ENCODE data around the gene TESMIN. TPM values are rescaled to one million over a fixed set of nuclear protein-coding genes. Genes with fewer than 3 reads are reported as not detected.

Gene TESMIN
- total RNA-seq, 2 experiments from 2014 or later: 7.8 to 8.1 TPM

DNA sequence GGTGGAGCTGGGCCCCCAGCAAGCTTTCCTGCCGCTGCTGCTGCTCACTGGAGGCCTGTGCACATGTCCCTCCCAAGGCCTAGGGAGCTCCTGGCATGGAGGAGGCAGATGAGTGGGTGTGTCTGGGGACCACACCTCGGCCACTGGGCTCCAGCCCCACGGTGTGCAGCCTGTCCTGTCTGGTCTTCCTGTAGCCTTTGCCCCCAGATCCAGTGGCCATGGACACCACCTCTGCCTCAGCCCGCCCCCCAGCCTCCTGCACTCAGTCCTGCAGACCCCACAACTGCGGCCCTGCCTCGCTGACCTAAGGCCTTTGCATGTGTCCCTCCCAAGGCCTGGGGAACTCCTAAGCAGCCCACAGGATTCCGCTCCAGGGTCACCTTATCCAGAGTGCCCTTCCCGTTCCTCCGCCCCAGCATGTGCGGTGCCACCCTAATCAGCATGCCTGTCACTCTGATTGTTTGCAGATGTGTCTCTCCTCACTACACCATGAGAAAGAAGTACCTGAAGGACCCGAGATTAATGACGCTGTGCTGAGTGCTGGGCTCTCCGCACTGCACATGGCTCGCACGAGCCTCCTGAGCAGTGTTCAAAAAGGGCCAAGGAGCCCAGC is 58.3 kb downstream of the TESMIN start:
- H3K27me3 Mint-ChIP-seq: peaks cover 37% of the 10 kb centered on the region
- H3K36me3 Mint-ChIP-seq (ENCODE audit: low read depth): no peaks in the 10 kb centered on the region
- no peaks in the 10 kb centered on the region for H3K9me3 Mint-ChIP-seq
- H3K27ac Mint-ChIP-seq: no peak overlapping the region
- CTCF ChIA-PET: interaction anchor here (0.9 kb wide), 1 partner anchor 12 kb away, joined by 3 read pairs; no protein-coding TSS in a partner anchor
- no peak overlapping the region for H3K4me3 Mint-ChIP-seq
- POLR2A ChIA-PET: no interaction called here
- no peak for DNase-seq
- peaks cover 20% of the 10 kb centered on the region for H3K4me1 Mint-ChIP-seq

DNA sequence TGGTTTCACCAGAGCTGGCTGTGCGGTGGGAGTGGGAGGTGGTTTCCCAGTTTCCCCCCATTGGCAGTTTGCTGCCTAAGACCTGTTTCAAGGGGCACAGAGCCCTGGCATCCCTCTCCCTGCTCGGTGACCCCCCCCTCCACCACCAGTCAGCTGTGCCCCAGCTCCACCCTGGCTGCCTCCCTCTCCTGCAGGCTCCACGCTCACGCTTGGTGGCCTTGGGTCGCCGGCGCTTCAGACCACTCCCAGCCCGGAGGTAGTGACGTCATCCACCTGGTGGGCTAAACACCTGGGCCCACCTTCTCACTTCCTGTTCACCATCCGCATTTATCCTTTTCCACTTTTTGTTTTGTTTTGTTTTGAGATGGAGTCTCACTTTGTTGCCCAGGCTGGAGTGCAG is 59.2 kb downstream of the TESMIN start:
- POLR2A ChIA-PET: no interaction called here
- DNase-seq: no peak
- CTCF ChIA-PET: interaction anchor here (0.9 to 1.7 kb wide), 2 partner anchors 12 to 21 kb away, joined by 3 to 5 read pairs; no protein-coding TSS in a partner anchor

DNA sequence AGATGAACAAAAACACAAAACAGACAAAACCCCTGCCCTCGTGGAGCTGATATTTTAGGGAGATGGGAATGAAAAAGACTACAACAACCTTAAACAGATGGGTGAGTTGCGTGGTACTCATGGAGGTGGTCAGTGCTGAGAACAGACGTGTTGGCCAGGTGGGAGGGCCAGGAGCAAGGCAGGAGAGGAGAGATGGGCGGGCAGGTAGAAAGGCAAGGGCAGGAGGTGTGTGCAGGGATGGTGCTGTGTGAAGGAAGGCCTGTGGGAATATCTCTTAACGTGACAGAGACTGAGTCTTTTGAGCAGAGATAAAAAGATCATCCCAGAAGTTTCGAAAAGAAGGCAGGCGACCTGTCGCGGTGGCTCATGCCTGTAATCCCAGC is 59.9 kb downstream of the TESMIN start:
- peaks cover 43% of the 10 kb centered on the region for H3K27me3 Mint-ChIP-seq
- no peaks in the 10 kb centered on the region for H3K9me3 Mint-ChIP-seq
- H3K27ac Mint-ChIP-seq: no peak overlapping the region
- no peaks in the 10 kb centered on the region for H3K36me3 Mint-ChIP-seq (ENCODE audit: low read depth)
- CTCF ChIA-PET: interaction anchor here (0.5 to 1.7 kb wide), 3 partner anchors 15 to 555 kb away, joined by 3 to 5 read pairs (median 5); no protein-coding TSS in a partner anchor
- DNase-seq: no peak
- H3K4me1 Mint-ChIP-seq: peaks cover 20% of the 10 kb centered on the region
- no peak overlapping the region for H3K4me3 Mint-ChIP-seq
- POLR2A ChIA-PET: no interaction called here

More for the DNA sequence above, 59.2 kb downstream of the TESMIN start:
- no peak overlapping the region for H3K27ac Mint-ChIP-seq
- no peak overlapping the region for H3K4me3 Mint-ChIP-seq
- H3K27me3 Mint-ChIP-seq: peaks cover 40% of the 10 kb centered on the region
- H3K9me3 Mint-ChIP-seq: no peaks in the 10 kb centered on the region
- H3K36me3 Mint-ChIP-seq (ENCODE audit: low read depth): no peaks in the 10 kb centered on the region
- H3K4me1 Mint-ChIP-seq: peaks cover 20% of the 10 kb centered on the region

DNA sequence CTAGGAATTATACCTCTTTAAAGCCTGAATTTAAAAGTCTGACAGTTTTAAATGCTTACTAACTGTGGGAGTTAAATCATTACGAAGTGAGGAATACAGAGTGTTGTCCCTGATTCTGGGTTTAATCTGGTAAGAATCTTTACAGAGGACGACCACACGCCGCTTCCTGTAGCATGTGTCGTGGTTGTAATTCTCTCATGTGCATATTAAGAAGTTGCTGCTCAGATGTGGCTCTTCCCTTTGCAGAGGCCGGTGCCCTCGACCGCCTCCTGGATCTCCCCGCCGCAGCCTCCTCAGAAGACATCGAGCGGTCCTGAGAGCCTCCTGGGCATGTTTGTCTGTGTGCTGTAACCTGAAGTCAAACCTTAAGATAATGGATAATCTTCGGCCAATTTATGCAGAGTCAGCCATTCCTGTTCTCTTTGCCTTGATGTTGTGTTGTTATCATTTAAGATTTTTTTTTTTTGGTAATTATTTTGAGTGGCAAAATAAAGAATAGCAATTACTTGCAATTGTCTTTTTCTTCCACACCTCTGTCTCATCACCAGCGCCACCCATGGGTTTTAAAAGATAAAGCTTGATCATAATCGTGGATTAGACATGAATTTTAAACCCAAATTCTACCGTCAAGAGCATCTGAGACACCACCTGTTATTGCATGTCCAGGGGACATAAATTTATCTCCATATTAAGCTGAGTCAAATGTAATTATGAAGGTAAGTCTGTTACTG is 60.5 kb downstream of the TESMIN start:
- Mint-ChIP-seq H3K36me3 (ENCODE audit: low read depth) (no peaks in the 10 kb centered on the region), H3K4me1 (peaks cover 20% of the 10 kb centered on the region), H3K9me3 (no peaks in the 10 kb centered on the region), H3K27me3 (peaks cover 48% of the 10 kb centered on the region), H3K4me3 (no peak overlapping the region), H3K27ac (no peak overlapping the region)
- peak; percentile 59 for DNase-seq
- CTCF ChIA-PET: interaction anchor here (0.5 to 1.7 kb wide), 4 partner anchors 15 to 1690 kb away, joined by 3 to 5 read pairs (median 4); no protein-coding TSS in a partner anchor
- POLR2A ChIA-PET: no interaction called here

DNA sequence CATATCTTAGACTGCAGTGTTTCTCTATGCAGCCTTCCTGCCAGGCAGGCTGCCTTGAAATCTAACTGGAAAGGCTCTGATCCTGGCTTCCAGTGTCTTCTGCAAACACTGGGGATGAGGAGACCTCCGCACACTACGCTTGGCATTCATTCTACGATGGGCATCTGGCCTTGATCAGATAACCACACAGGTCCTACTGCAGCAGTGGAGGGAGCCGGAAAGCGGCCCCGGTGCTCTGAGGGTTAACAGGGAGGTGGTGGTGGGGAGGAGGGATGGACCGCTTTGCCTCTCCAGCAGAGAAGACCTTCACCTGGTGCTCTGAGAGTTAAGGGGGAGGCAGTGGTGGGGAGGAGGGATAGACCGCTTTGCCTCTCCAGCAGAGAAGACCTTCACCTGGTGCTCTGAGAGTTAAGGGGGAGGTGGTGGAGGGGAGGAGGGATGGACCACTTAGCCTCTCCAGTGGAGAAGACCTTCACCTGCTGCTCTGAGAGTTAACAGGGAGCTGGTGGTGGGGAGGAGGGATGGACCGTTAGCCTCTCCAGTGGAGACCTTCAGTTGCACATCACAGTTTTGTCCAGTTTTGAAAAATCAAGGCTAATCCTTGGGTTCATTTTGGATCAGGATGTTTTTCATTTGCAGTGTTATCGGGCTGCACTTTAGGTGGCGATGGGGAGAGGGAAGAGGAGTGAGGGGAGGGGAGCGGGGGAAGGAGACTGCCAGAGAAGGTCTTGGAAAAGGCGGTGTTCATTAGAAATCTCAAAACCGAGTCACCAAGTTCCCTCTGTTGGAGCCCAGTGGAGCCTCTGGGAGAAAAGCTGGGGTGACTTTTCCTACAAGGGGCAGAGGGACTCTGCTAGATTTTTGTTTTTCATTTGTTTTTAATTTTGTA is 61.3 kb downstream of the TESMIN start:
- DNase-seq: no peak
- no peaks in the 10 kb centered on the region for H3K36me3 Mint-ChIP-seq (ENCODE audit: low read depth)
- no peaks in the 10 kb centered on the region for H3K9me3 Mint-ChIP-seq
- H3K4me3 Mint-ChIP-seq: no peak overlapping the region
- H3K27ac Mint-ChIP-seq: peak overlapping the region; percentile 37
- peaks cover 49% of the 10 kb centered on the region for H3K27me3 Mint-ChIP-seq
- H3K4me1 Mint-ChIP-seq: peaks cover 20% of the 10 kb centered on the region
- CTCF ChIA-PET: interaction anchor here (0.6 kb wide), 1 partner anchor 1691 kb away, joined by 3 read pairs; no protein-coding TSS in a partner anchor
- POLR2A ChIA-PET: no interaction called here

DNA sequence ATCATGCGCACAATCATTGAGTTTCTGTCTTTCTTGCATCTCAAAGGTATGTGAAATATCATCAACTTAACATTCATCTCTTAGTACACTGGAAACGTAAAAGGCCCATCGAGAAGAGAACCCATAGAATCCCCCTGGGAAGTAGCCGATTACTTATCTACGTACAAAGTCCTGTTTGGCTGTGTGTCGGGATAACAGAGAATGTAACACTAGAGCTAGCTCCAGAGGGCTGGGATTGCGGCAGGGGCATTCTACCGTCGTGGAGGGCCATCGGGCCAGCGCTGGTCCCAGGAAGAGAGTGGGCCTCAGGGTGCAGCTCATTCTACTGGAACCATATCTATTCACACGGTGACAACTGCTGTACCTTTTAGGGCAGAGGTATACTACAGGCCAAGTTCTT is 62.4 kb downstream of the TESMIN start:
- Mint-ChIP-seq H3K36me3 (ENCODE audit: low read depth) (no peaks in the 10 kb centered on the region), H3K4me3 (no peak overlapping the region), H3K4me1 (peaks cover 20% of the 10 kb centered on the region), H3K27ac (no peak overlapping the region), H3K27me3 (peaks cover 46% of the 10 kb centered on the region), H3K9me3 (no peaks in the 10 kb centered on the region)
- POLR2A ChIA-PET: no interaction called here
- DNase-seq: no peak
- CTCF ChIA-PET: no interaction called here

DNA sequence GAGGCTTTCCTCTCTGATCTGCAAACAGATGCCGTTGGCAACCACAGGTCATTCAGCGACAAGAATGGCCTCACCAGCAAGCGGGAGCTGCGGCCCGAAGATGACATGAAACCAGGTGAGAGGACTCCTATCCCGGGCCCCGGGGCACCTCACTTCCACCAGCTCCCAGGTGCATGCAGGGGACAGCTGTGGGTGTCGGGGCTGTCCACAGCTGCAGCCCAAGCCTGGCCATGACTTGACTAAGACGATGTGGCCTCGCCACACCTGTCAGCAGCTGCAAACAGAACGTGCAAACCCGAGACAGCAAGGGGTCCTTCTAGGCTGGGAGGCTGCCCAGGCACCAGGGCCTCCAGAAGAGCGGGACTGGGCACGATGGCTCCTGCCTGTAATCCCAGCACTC is 63.3 kb downstream of the TESMIN start:
- Mint-ChIP-seq H3K9me3 (no peaks in the 10 kb centered on the region), H3K27me3 (peaks cover 50% of the 10 kb centered on the region), H3K4me3 (no peak overlapping the region), H3K27ac (no peak overlapping the region), H3K4me1 (peaks cover 20% of the 10 kb centered on the region), H3K36me3 (ENCODE audit: low read depth) (no peaks in the 10 kb centered on the region)
- no peak for DNase-seq
- POLR2A ChIA-PET: no interaction called here
- CTCF ChIA-PET: no interaction called here

DNA sequence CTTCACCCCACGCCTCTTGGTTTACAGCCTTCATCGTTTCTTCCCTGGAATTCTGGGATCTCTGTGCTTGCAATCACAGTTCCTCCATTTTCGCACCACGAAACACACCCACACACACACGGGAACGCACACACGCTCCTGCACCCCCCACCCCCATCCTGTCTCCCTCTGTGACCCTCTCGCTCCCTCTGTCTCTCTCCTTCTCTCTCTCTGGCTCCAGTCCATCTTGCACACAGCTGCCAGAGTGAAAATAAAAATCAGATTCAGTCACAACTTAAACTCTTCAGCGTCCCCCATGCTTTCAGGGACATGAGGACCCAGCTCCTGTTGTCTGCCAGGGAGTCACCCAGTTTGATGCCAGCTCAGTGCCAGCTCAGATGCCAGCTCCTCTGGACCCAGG is 64.0 kb downstream of the TESMIN start:
- peaks cover 57% of the 10 kb centered on the region for H3K27me3 Mint-ChIP-seq
- ChIA-PET POLR2A (no interaction called here), CTCF (interaction anchor here (0.6 kb wide), 1 partner anchor 39 kb away, joined by 3 read pairs; no protein-coding TSS in a partner anchor)
- H3K36me3 Mint-ChIP-seq (ENCODE audit: low read depth): no peaks in the 10 kb centered on the region
- no peak overlapping the region for H3K27ac Mint-ChIP-seq
- H3K9me3 Mint-ChIP-seq: no peaks in the 10 kb centered on the region
- peaks cover 20% of the 10 kb centered on the region for H3K4me1 Mint-ChIP-seq
- no peak for DNase-seq
- no peak overlapping the region for H3K4me3 Mint-ChIP-seq

DNA sequence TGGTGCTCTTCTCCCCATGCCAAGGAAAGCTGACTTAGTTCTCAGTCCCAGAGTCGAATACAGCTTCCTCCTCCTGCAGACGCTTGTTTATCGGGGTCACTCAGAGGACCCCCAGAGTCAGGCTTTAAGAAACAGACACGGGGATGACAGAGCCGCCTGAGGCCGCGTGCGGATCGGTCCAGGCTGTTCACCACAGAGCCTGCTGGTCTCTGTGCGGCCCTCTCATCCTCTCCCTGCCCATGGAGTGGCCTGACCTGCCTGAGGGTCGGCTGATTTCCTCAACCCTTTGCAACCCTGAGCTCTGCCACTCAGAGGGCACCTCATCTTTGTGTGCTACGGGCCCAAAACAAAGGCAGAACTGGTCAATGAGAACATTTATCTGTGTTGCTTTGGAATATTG is 64.8 kb downstream of the TESMIN start:
- ChIA-PET CTCF (no interaction called here), POLR2A (no interaction called here)
- DNase-seq: no peak
- Mint-ChIP-seq H3K27ac (no peak overlapping the region), H3K36me3 (ENCODE audit: low read depth) (no peaks in the 10 kb centered on the region), H3K4me3 (no peak overlapping the region), H3K9me3 (no peaks in the 10 kb centered on the region), H3K4me1 (peaks cover 19% of the 10 kb centered on the region), H3K27me3 (peaks cover 58% of the 10 kb centered on the region)

DNA sequence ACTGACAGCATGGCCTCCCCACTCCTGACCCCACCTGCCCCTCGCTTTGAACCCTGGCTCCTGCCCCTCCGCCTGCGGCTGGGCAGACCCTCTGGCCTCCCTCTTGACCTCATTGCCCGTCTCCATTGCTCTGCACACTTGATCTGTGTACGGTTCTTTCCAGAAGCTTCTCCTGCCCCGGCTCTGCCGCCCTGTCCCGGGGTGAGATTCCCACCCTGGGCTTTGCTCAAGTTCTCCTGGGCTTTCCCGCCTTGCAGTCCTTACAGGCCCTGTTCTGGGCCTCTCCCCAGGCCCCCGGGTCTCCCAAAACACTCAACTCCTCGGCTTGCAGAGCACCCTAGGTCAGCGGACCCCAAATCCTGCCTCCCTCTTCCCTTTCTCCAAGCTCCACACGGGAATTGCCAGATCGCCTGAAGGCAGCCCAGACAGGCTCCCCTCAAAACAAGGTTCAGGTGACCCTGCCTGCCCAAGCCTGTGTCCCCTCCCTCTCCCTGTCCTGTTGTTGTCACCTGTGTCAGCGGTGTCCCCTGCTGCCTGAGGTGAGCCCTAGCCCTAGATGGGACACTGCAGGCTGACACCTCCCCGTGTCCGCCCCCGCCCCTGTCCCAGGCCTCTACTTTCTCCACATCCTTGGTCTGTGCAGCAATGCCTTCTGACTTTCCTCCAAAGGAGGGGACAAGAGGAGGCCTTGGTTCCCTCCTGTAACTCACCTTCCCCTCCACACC is 65.5 kb downstream of the TESMIN start:
- Mint-ChIP-seq H3K27ac (no peak overlapping the region), H3K4me1 (peaks cover 13% of the 10 kb centered on the region), H3K4me3 (no peak overlapping the region), H3K27me3 (peaks cover 54% of the 10 kb centered on the region), H3K9me3 (no peaks in the 10 kb centered on the region), H3K36me3 (ENCODE audit: low read depth) (no peaks in the 10 kb centered on the region)
- POLR2A ChIA-PET: no interaction called here
- CTCF ChIA-PET: no interaction called here
- DNase-seq: no peak

DNA sequence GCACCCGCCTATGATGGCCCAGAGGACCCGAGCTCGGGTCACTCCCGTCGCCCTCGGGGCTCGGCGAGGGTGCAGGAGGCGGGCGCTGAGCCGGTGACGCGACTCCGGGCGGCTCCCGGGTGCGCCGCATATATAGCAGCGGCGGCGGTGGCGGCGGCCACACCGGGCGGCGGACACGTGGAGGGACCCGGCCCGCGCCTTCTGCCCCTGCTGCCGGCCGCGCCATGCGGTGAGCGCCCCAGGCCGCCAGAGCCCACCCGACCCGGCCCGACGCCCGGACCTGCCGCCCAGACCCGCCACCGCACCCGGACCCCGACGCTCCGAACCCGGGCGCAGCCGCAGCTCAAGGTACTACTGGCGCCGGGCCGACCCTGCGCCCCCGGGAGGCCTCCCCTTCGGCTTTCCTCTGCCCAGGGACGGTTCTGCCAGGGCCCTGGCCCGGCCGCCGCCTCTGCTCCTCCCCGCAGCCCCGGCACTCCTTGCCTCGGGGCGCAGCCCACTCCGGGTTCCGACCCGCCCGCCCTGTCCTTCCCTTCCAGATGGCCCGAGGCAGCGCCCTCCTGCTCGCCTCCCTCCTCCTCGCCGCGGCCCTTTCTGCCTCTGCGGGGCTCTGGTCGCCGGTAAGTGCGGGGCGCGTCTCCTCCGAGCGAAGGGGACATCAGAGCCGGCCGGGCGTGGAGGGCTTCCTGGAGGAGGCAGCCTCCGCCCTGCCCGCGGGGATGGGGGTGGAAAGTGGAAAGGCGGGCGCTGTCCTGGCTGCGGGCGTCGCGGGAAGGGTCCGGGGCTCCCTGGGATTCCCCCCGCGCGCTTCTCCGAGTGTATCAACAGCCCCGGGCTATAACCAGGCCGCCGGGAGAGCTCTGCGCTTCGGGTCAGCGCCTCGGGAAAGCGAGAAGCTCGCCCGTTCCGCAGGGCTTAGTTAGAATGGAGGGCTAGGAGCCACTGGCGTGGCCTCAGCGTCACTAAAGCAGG is 66.6 kb downstream of the TESMIN start, which contains the start of gene GAL:
TSS of gene GAL (plus strand) at position 160 of the 972 bp plus-strand sequence. CDS start at position 540, 380 bp downstream.
- ChIA-PET CTCF (no interaction called here), POLR2A (no interaction called here)
- no peaks in the 10 kb centered on the region for H3K36me3 Mint-ChIP-seq (ENCODE audit: low read depth)
- no peak within 1 kb of the TSS for H3K27ac Mint-ChIP-seq
- H3K27me3 Mint-ChIP-seq: peaks cover 47% of the 10 kb centered on the region
- DNase-seq: no peak
- no peak within 1 kb of the TSS for H3K4me3 Mint-ChIP-seq
- H3K9me3 Mint-ChIP-seq: no peaks in the 10 kb centered on the region
- peaks cover 1% of the 10 kb centered on the region for H3K4me1 Mint-ChIP-seq

Measured in activated CD4-positive, alpha-beta T cell treated with anti-CD3 and anti-CD28 coated beads, Interleukin-2, amount 10 ng/mL, durations not matched to agents 7 days and 5 days (primary cell).